Smooth muscle cell (in vitro differentiated cells): ENCODE data around the gene ZDHHC11B. TPM values are rescaled to one million over a fixed set of nuclear protein-coding genes. Genes with fewer than 3 reads are reported as not detected.
"Not testable (repeated sequence)": the region's sequence is repeated elsewhere in the genome, so short reads cannot be mapped to it uniquely, and the experiment has no call there.

Experiments used
- DNase-seq: peaks from one replicate; lab custom pipeline; 2025; ENCODE audit not compliant: unreplicated experiment; lab: John Stamatoyannopoulos, UW
- H2AFZ ChIP-seq: fragments of 200-600 bp; sonication (generic); 2 replicates; pipeline ENCODE4 v1.6.0; 2016; ENCODE audit warnings: antibody characterized with exemption, low read depth, mild to moderate bottlenecking
- H3F3A ChIP-seq: fragments of 200-600 bp; sonication (generic); 2 replicates; pipeline ENCODE4 v1.6.0; 2017; ENCODE audit warnings: antibody characterized with exemption, low read depth
- H3K27ac ChIP-seq: fragments of 200-600 bp; sonication (generic); 2 replicates; pipeline ENCODE4 v1.5.1; 2016; ENCODE audit warnings: low read depth, mild to moderate bottlenecking
- H3K27me3 ChIP-seq: fragments of 200-600 bp; sonication (generic); 2 replicates; pipeline ENCODE4 v1.6.1; 2016; ENCODE audit warnings: low read depth, mild to moderate bottlenecking
- H3K36me3 ChIP-seq: fragments of 200-600 bp; sonication (generic); 2 replicates; pipeline ENCODE4 v1.5.1; 2016; ENCODE audit warnings: low read depth
- H3K4me1 ChIP-seq: fragments of 200-600 bp; sonication (generic); 2 replicates; pipeline ENCODE4 v1.5.1; 2016; ENCODE audit warnings: low read depth
- H3K4me2 ChIP-seq: fragments of 200-600 bp; sonication (generic); 2 replicates; pipeline ENCODE4 v1.6.0; 2016; ENCODE audit warnings: mild to moderate bottlenecking
- H3K4me3 ChIP-seq: fragments of 200-600 bp; sonication (generic); 2 replicates; pipeline ENCODE4 v1.5.1; 2016; ENCODE audit warnings: mild to moderate bottlenecking
- H3K79me2 ChIP-seq: fragments of 200-600 bp; sonication (generic); 2 replicates; pipeline ENCODE4 v1.6.0; 2016; ENCODE audit warnings: low read depth, mild to moderate bottlenecking
- H3K9ac ChIP-seq: fragments of 200-600 bp; sonication (generic); 2 replicates; pipeline ENCODE4 v1.6.0; 2016; ENCODE audit warnings: low read depth
- H3K9me3 ChIP-seq: fragments of 200-600 bp; sonication (generic); replicated peaks from 2 replicates; pipeline ENCODE4 v1.5.1; 2016; ENCODE audit warnings: low read depth
- H4K20me1 ChIP-seq: fragments of 200-600 bp; sonication (generic); 2 replicates; pipeline ENCODE4 v1.6.0; 2016; ENCODE audit warnings: low read depth
- WGBS: methylation state at CpG from one replicate; pipeline ENCODE4 v1.1.7; 2016; ENCODE audit warnings: low lambda C conversion rate; 5-methylcytosine and 5-hydroxymethylcytosine counted together
- polyA plus RNA-seq: library from polyadenylated mRNA; unstranded; fragments of >200 nt; fragmentation: Nextera tagmentation; extraction: Ambion mirVana; gene quantifications from 2 replicates; pipeline ENCODE4 v1.2.1, GENCODE V29; 2016
- total RNA-seq: library from RNA; depleted of rRNA; stranded (reverse); fragments of >200 nt; gene quantifications from 2 replicates; pipeline ENCODE4 v1.2.3, GENCODE V29; 2014
- TF ChIP-seq, protein P1 (sequence below): fragments of 200-600 bp; sonication (generic); IDR thresholded peaks from 2 replicates; pipeline ENCODE4 v1.5.1; 2017; ENCODE audit warnings: borderline replicate concordance, mild to moderate bottlenecking, antibody characterized with exemption; ENCODE audit not compliant: insufficient read depth, poor library complexity, severe bottlenecking

ZDHHC11B gene
- total and polyA plus RNA-seq, 2 experiments from 2014 or later = not detected

- H3K79me2 ChIP-seq, H3K9ac ChIP-seq, H3K4me1 ChIP-seq, H3K4me3 ChIP-seq, H2AFZ ChIP-seq, H4K20me1 ChIP-seq, H3K36me3 ChIP-seq, H3F3A ChIP-seq, H3K27ac ChIP-seq, H3K9me3 ChIP-seq, H3K27me3 ChIP-seq, H3K4me2 ChIP-seq, DNase-seq: not testable (repeated sequence)
- 86% methylated on average over 3 of the region's 8 CpGs for WGBS
Measured at GRCh38 chr5:751992-752391, 32.5 kb downstream of the ZDHHC11B start.

GRCh38 chr5:751496-751895 lies 33.0 kb downstream of the ZDHHC11B start:
- no peak for DNase-seq
- no peak overlapping the region for H3K27ac ChIP-seq
- H3K79me2 ChIP-seq = no peaks in the 10 kb centered on the region
- H3F3A ChIP-seq = no peaks in the 10 kb centered on the region
- TF ChIP-seq, protein P1, sequence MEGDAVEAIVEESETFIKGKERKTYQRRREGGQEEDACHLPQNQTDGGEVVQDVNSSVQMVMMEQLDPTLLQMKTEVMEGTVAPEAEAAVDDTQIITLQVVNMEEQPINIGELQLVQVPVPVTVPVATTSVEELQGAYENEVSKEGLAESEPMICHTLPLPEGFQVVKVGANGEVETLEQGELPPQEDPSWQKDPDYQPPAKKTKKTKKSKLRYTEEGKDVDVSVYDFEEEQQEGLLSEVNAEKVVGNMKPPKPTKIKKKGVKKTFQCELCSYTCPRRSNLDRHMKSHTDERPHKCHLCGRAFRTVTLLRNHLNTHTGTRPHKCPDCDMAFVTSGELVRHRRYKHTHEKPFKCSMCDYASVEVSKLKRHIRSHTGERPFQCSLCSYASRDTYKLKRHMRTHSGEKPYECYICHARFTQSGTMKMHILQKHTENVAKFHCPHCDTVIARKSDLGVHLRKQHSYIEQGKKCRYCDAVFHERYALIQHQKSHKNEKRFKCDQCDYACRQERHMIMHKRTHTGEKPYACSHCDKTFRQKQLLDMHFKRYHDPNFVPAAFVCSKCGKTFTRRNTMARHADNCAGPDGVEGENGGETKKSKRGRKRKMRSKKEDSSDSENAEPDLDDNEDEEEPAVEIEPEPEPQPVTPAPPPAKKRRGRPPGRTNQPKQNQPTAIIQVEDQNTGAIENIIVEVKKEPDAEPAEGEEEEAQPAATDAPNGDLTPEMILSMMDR = no peak
- H3K4me2 ChIP-seq = no peak overlapping the region
- no peaks in the 10 kb centered on the region for H4K20me1 ChIP-seq
- no peak overlapping the region for H3K9ac ChIP-seq
- H3K4me1 ChIP-seq = no peaks in the 10 kb centered on the region
- H3K4me3 ChIP-seq = no peak overlapping the region
- no peaks in the 10 kb centered on the region for H3K9me3 ChIP-seq
- no peaks in the 10 kb centered on the region for H3K36me3 ChIP-seq
- WGBS = 84% methylated on average over 8 of the region's 13 CpGs
- no peak overlapping the region for H2AFZ ChIP-seq
- no peaks in the 10 kb centered on the region for H3K27me3 ChIP-seq

DNA sequence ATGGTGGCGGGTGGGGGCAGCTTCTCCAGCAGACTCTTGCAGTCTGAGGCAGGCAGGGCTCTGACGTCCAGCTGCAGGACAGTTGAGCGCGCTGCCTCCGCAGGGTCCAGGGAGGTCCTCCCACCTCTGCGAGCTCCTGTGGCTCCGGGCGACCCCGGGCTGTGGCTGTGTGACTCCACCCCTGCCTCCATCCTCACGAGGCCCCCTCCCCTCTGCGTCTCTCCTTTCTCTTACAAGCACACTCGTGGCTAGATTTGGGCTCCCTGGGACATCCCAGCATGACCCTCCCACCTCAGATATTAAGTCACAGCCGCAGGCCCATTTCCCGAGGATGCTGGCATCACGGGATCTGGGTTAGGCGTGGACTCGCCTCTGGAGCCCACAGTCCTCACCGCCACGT lies 34.3 kb downstream of the ZDHHC11B start:
- DNase-seq = not testable (repeated sequence)
- WGBS = 90% methylated on average over 14 of the region's 19 CpGs

DNA sequence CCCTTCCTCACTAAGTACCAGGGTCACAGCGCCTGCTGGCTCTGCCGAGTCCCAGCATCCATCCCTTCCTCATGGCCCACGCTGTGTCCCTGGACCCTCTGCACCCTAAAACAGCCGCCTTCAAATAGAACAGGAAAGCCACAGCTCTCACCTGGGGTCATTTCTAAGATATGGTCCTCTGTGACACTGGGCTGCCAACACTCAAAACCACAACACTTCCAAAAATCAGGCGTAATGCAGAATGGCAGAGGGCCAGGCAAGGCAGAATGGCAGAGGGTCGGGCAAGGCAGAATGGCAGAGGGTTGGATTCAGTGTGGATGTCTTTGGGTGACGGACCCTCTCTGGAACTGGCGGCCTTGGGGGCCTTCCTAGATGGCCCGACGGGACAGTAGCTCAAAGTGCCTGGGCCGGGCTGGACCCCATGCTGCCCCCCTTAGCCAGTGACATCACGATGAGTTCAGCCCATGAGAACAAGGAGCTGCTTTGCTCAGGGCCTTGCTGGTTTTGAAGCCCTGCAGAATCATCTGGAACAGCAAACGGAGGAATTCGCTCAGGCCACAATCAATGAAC lies 35.3 kb downstream of the ZDHHC11B start:
- H3K4me2 ChIP-seq = no peak overlapping the region
- no peaks in the 10 kb centered on the region for H3K4me1 ChIP-seq
- no peak overlapping the region for H2AFZ ChIP-seq
- H3K79me2 ChIP-seq = no peaks in the 10 kb centered on the region
- no peaks in the 10 kb centered on the region for H4K20me1 ChIP-seq
- H3K36me3 ChIP-seq = no peaks in the 10 kb centered on the region
- no peak overlapping the region for H3K27ac ChIP-seq
- WGBS = 88% methylated on average over 14 of the region's 14 CpGs
- H3K27me3 ChIP-seq = no peaks in the 10 kb centered on the region
- H3K9me3 ChIP-seq = no peaks in the 10 kb centered on the region
- TF ChIP-seq, protein P1 = no peak
- no peaks in the 10 kb centered on the region for H3F3A ChIP-seq
- no peak overlapping the region for H3K9ac ChIP-seq
- no peak for DNase-seq
- no peak overlapping the region for H3K4me3 ChIP-seq

More for the DNA sequence above, 34.3 kb downstream of the ZDHHC11B start:
- H3K4me2 ChIP-seq, H3K36me3 ChIP-seq, H3K4me3 ChIP-seq, H3K27ac ChIP-seq, H3K4me1 ChIP-seq, H2AFZ ChIP-seq, H3F3A ChIP-seq, H3K9ac ChIP-seq, H3K27me3 ChIP-seq, H4K20me1 ChIP-seq, H3K79me2 ChIP-seq, H3K9me3 ChIP-seq: not testable (repeated sequence)

DNA sequence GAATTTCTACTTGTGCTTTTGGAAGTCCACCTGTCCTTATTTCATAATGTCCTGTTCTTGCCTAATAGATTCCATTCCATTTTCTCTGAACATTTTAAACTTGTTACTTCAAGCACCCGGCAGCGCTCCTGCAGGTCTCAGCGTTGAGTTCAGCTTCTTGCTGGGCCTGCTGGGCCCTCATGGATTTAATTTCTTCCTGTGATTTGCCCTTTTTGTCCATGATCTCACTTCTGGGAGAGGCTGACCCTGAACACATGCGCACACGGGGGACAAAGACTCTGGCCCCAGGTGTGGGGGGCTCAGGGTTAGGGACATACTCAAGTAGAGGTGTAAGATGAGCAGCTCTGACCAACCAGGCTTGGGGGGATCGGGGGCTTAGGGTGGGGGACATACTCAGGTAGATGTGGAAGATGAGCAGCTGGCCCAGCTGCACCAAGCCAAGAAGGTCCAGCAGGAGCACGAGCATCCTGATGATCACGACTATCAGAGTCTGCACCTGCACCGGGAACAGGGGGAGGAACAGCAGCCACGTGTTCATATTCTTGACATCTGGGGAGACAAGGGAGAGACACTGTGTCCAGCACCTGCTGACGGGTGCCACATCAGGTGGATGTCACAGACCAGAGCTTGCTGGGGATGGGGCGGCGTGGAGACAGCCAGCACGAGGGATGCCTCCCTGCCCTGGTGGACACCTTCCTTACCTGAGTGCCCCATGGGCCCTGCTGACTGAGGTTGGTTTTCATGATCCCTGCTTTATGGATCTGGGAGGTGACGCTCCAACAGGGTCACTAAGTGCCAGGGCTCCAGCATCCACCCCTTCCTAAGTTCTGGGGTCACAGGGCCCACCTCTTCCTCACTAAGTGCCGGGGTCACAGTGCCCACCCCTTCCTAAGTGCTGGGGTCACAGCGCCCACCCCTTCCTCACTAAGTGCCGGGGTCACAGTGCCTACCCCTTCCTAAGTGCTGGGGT lies 36.2 kb downstream of the ZDHHC11B start:
- H3K4me3 ChIP-seq, H2AFZ ChIP-seq, H3F3A ChIP-seq, H4K20me1 ChIP-seq, DNase-seq, H3K27me3 ChIP-seq, H3K4me2 ChIP-seq, H3K27ac ChIP-seq, H3K4me1 ChIP-seq, H3K9me3 ChIP-seq, H3K79me2 ChIP-seq, H3K9ac ChIP-seq, H3K36me3 ChIP-seq: not testable (repeated sequence)
- 88% methylated on average over 15 of the region's 18 CpGs for WGBS

DNA sequence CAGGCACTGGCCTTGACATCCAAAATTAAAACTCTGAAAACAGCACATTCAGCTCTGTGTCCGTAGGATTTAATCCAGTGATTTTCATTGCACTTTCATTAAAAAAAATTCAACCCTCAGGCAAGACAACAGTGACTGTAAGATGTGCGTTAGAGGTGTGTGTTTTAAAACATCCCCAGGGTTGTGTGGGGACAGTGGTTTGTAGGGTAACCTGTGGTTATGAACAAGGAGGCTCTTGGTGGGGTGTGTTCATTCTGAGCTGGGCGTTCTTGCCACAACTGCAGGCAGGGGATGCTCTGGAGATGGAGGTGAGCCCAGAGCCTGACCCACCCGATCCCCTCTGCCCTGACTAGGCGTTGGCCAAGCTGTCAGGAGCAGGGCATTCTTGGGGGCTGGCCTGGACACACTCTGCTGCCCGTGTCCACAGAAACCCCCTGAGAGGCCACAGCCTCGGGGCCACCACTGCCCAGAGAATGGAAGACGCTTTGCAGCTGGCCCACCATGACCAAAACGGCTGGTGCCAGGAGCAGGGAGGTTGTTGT lies 37.2 kb downstream of the ZDHHC11B start:
- not testable (repeated sequence) for H3K4me2 ChIP-seq, H3F3A ChIP-seq, H3K4me1 ChIP-seq, DNase-seq, H3K9ac ChIP-seq, H3K9me3 ChIP-seq, H3K4me3 ChIP-seq, H4K20me1 ChIP-seq, H3K27me3 ChIP-seq, H3K79me2 ChIP-seq, H3K27ac ChIP-seq, H3K36me3 ChIP-seq, H2AFZ ChIP-seq
- WGBS = 92% methylated on average over 7 of the region's 9 CpGs
